Mesendoderm (in vitro differentiated cells): ENCODE measurements around the gene ZNF722. TPM values are rescaled to one million over a fixed set of nuclear protein-coding genes. Genes with fewer than 3 reads are reported as not detected.

Experiments
- DNase-seq: peaks from one replicate; pipeline ENCODE4 v3.0.0; 2013
- H2AK5ac ChIP-seq: 2 replicates; pipeline ENCODE4 v1.6.1; 2013; ENCODE audit warnings: low read length, inconsistent platforms
- H2BK120ac ChIP-seq: 2 replicates; pipeline ENCODE4 v1.6.1; 2013; ENCODE audit warnings: low read depth, mild to moderate bottlenecking, low read length, moderate library complexity, mixed read lengths
- H2BK15ac ChIP-seq: replicated peaks from 2 replicates; pipeline ENCODE4 v1.6.1; 2013; ENCODE audit warnings: low read depth, mild to moderate bottlenecking, moderate library complexity
- H2BK5ac ChIP-seq: 2 replicates; pipeline ENCODE4 v1.6.1; 2013; ENCODE audit warnings: low read length, inconsistent platforms
- H3K18ac ChIP-seq: 2 replicates; pipeline ENCODE4 v1.6.1; 2013; ENCODE audit warnings: mild to moderate bottlenecking, low read length, mixed read lengths
- H3K23ac ChIP-seq: one replicate; pipeline ENCODE4 v1.6.1; 2013; ENCODE audit warnings: low read length
- H3K27ac ChIP-seq: 2 replicates; pipeline ENCODE4 v1.5.1; 2013; ENCODE audit warnings: low read depth, mild to moderate bottlenecking, inconsistent platforms, low read length, moderate library complexity
- H3K27me3 ChIP-seq: 2 replicates; pipeline ENCODE4 v1.6.1; 2013; ENCODE audit warnings: low read length, control low read depth, mild to moderate bottlenecking, inconsistent platforms; ENCODE audit not compliant: insufficient read depth, poor library complexity
- H3K36me3 ChIP-seq: 2 replicates; pipeline ENCODE4 v1.6.1; 2013; ENCODE audit warnings: low read length, inconsistent platforms; ENCODE audit not compliant: control insufficient read depth, insufficient read depth
- H3K4ac ChIP-seq: one replicate; pipeline ENCODE4 v1.6.1; 2013; ENCODE audit warnings: low read depth, mild to moderate bottlenecking, low read length, moderate library complexity
- H3K4me1 ChIP-seq: 2 replicates; pipeline ENCODE4 v1.6.1; 2013; ENCODE audit warnings: low read depth, low read length, inconsistent platforms; ENCODE audit not compliant: control insufficient read depth
- H3K4me2 ChIP-seq: 2 replicates; pipeline ENCODE4 v1.6.1; 2013; ENCODE audit warnings: low read length
- H3K4me3 ChIP-seq: 2 replicates; pipeline ENCODE4 v1.5.1; 2013; ENCODE audit warnings: mild to moderate bottlenecking, low read length
- H3K56ac ChIP-seq: one replicate; pipeline ENCODE4 v1.6.1; 2013; ENCODE audit warnings: low read length
- H3K79me1 ChIP-seq: 2 replicates; pipeline ENCODE4 v1.6.1; 2013; ENCODE audit warnings: low read length, inconsistent platforms
- H3K79me2 ChIP-seq: 2 replicates; pipeline ENCODE4 v1.6.1; 2013; ENCODE audit warnings: mild to moderate bottlenecking, low read length; ENCODE audit not compliant: control insufficient read depth, insufficient read depth
- H3K9ac ChIP-seq: 2 replicates; pipeline ENCODE4 v1.6.1; 2013; ENCODE audit warnings: low read length, inconsistent platforms
- H4K5ac ChIP-seq: one replicate; pipeline ENCODE4 v1.6.1; 2013; ENCODE audit warnings: low read length
- H4K8ac ChIP-seq: one replicate; pipeline ENCODE4 v1.6.1; 2013; ENCODE audit warnings: low read depth, mild to moderate bottlenecking, control low read depth, low read length, moderate library complexity
- WGBS: extraction: QIAGEN DNeasy Blood & Tissue Kit; methylation state at CpG from one replicate; pipeline ENCODE4 v1.1.7; 2013; ENCODE audit warnings: low lambda C conversion rate, missing lambda C conversion rate; ENCODE audit not compliant: insufficient coverage; ENCODE audit errors: extremely low coverage; 5-methylcytosine and 5-hydroxymethylcytosine counted together
- small RNA-seq: library from polyadenylated mRNA; stranded (forward); fragments of <200 nt; extraction: miRNeasy Mini kit (QIAGEN cat#:217004); gene quantifications from one replicate; pipeline ENCODE3, GENCODE V24; 2013; ENCODE audit not compliant: insufficient read depth

Gene ZNF722

DNA sequence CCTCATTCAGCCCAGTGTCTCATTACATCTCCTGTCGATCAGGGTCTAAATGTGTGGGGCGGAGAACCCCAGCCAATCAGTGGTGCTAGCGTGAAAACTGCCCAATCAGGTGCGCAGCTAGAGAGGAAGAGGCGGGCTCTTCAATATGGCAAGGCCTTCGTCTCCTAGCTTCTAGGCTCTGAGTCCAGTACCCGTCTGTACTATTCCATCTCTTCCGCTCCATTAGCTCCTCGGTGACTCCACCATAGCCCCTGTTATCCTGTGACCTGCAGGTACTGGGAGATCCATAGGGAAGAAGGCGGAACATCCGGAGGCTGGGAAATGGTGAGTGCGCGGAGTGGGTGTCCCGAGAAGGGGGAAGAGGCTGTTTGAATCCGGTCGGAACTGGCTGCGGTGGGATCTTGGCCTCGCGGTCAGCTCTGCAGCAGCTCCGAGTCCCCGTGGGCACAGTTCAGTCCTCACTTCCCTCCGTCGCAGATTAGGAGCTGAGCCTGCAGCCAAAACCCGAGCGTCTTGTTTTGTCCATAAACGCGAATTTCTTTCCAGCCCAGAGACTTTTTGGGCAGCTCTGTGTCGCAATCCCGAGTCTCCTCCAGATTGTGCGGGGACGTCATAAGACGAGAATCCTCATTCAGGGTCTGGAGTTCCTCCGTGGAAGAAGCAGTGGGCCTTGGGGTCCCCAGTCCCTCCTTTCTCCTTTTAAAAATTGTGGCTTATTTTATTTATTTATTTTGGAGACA, 46.8 kb downstream of the ZNF722 start, which contains the start of gene ZNF727:
TSS of gene ZNF727 (plus strand) at position 134 of the 740 bp plus-strand sequence. CDS start at position 322, 188 bp downstream.
- WGBS, result no CpG with 5 or more reads among the region's 33 CpGs
- H4K8ac ChIP-seq, result no peak within 1 kb of the TSS
- no peak within 1 kb of the TSS for H4K5ac ChIP-seq
- H3K4ac ChIP-seq, result no peak within 1 kb of the TSS
- no peak within 1 kb of the TSS for H2BK120ac ChIP-seq
- H3K4me1 ChIP-seq, result no peaks in the 10 kb centered on the region
- H3K56ac ChIP-seq, result no peak within 1 kb of the TSS
- no peak within 1 kb of the TSS for H2BK5ac ChIP-seq
- H3K27me3 ChIP-seq, result no peaks in the 10 kb centered on the region
- H2BK15ac ChIP-seq, result no peak within 1 kb of the TSS
- H3K79me2 ChIP-seq, result no peaks in the 10 kb centered on the region
- H3K18ac ChIP-seq, result no peak within 1 kb of the TSS
- H3K36me3 ChIP-seq, result no peaks in the 10 kb centered on the region
- no peak within 1 kb of the TSS for H3K23ac ChIP-seq
- H2AK5ac ChIP-seq, result no peak within 1 kb of the TSS
- DNase-seq, result no peak
- no peak within 1 kb of the TSS for H3K4me2 ChIP-seq
- H3K4me3 ChIP-seq, result no peak within 1 kb of the TSS
- no peak within 1 kb of the TSS for H3K9ac ChIP-seq
- no peaks in the 10 kb centered on the region for H3K79me1 ChIP-seq
- H3K27ac ChIP-seq, result no peak within 1 kb of the TSS

DNA sequence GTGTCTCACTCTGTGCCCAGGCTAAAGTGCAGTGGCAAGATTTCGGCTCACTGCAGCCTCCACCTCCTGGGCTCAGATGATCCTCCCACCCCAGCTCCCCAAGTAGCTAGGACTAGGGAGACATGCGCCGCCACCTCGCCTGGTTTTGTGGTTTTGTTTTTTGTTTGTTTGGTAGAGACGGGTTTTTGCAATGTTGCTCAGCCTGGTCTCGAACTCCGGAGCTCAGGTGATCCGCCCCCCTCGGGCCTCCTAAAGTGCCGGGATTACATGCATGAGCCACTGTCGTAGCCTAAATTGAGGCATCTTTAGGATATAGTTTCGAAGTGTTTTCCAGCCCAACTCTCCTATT, 47.4 kb downstream of the ZNF722 start:
- Histone ChIP-seq H4K5ac (no peak overlapping the region), H3K4me2 (no peak overlapping the region)
- DNase-seq, result no peak

More for the DNA sequence above, 47.4 kb downstream of the ZNF722 start:
- no peak overlapping the region for H3K4me3 ChIP-seq
- H3K27ac ChIP-seq, result no peak overlapping the region
- no peak overlapping the region for H3K18ac ChIP-seq
- WGBS, result no CpG with 5 or more reads among the region's 12 CpGs
- H2BK120ac ChIP-seq, result no peak overlapping the region
- H3K4ac ChIP-seq, result no peak overlapping the region
- H2BK15ac ChIP-seq, result no peak overlapping the region
- H3K23ac ChIP-seq, result no peak overlapping the region
- no peak overlapping the region for H3K56ac ChIP-seq
- H3K4me1 ChIP-seq, result no peaks in the 10 kb centered on the region
- no peak overlapping the region for H3K9ac ChIP-seq
- H3K36me3 ChIP-seq, result no peaks in the 10 kb centered on the region
- no peaks in the 10 kb centered on the region for H3K27me3 ChIP-seq
- no peak overlapping the region for H2AK5ac ChIP-seq
- no peaks in the 10 kb centered on the region for H3K79me1 ChIP-seq
- no peak overlapping the region for H4K8ac ChIP-seq
- H2BK5ac ChIP-seq, result no peak overlapping the region
- no peaks in the 10 kb centered on the region for H3K79me2 ChIP-seq

Small RNA genes within 50 kb of the gene (small RNA-seq; reads per million reads assigned to genes)
- gene AC092634.1 (not detected), gene AC092634.7 (not detected), gene VN1R36P (not detected)
